ENCODE measurements around the gene C3orf62. TPM values are rescaled to one million over a fixed set of nuclear protein-coding genes. Genes with fewer than 3 reads are reported as not detected.
A peak's percentile ranks its signal among the peaks of the same experiment; 100 is the strongest.
"Not testable (repeated sequence)": the region's sequence is repeated elsewhere in the genome, so short reads cannot be mapped to it uniquely, and the experiment has no call there.

The C3orf62 gene
- total and polyA plus RNA-seq, 5 experiments from 2014 or later: 0.73 to 12.1 (median 1.4) TPM

DNA sequence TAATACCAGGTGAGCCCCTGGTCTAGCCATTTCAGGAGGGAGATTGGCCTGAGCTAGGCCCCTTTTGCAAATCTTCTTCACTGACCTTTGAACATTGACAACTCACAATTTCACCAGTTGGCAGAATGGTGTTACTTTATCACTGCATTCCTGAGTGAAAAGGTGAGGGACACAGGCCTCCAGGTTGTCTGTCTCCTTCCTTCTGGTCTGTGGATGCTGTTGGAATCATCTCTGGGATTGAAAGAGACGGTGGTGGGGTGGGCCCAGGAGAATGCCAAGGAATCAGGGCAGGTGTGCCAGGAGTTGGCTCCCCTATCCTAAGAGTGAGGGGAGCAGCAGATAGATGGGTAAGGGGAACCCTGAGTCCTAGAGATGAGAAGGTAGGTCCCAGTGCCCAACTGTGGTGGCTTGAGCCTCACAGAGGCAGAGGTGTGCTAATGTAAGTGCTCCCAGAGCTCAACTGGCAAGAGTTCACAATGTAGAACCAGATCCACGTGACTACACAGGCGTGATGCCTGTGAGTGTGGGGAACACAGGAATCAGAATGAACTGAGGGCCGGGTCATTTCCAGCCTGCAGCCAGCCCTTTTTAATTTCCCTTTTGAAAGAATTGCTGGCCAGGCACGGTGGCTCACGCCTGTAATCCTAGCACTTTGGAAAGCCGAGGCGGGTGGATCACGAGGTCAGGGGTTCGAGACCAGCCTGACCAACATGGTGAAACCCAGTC is 11.2 kb downstream of the C3orf62 start:
- H3K27me3 Mint-ChIP-seq: no peaks in the 10 kb centered on the region
- POLR2A ChIA-PET: interaction anchor here (0.6 kb wide), 1 partner anchor 9 kb away, joined by 4 read pairs; no protein-coding TSS in a partner anchor
- no peaks in the 10 kb centered on the region for H3K9me3 Mint-ChIP-seq
- DNase-seq (no peak), ATAC-seq (no peak)
- H3K36me3 Mint-ChIP-seq: peaks cover 0 to 9% (median 6%) of the 10 kb centered on the region in 3 donors
- peak overlapping the region in 1 of 10 donors; percentile 28 for H3K4me3 Mint-ChIP-seq
- peak overlapping the region in 1 of 10 donors; percentile 56 for H3K27ac Mint-ChIP-seq
- H3K4me1 Mint-ChIP-seq: no peaks in the 10 kb centered on the region

- ATAC-seq (no peak), DNase-seq (no peak)
- no peaks in the 10 kb centered on the region for H3K27me3 Mint-ChIP-seq
- H3K36me3 Mint-ChIP-seq: no peaks in the 10 kb centered on the region
- no peaks in the 10 kb centered on the region for H3K4me1 Mint-ChIP-seq
- no peak overlapping the region for H3K4me3 Mint-ChIP-seq
- H3K9me3 Mint-ChIP-seq: no peaks in the 10 kb centered on the region
- POLR2A ChIA-PET: no interaction called here
- no peak overlapping the region for H3K27ac Mint-ChIP-seq
Observed at GRCh38 chr3:49263159-49263889, 13.7 kb downstream of the C3orf62 start.

- no peaks in the 10 kb centered on the region for H3K4me1 Mint-ChIP-seq
- ATAC-seq (no peak), DNase-seq (no peak)
- peak overlapping the region in 1 of 10 donors; percentile 31 for H3K27ac Mint-ChIP-seq
- POLR2A ChIA-PET: no interaction called here
- no peak overlapping the region for H3K4me3 Mint-ChIP-seq
- H3K27me3 Mint-ChIP-seq: no peaks in the 10 kb centered on the region
- no peaks in the 10 kb centered on the region for H3K9me3 Mint-ChIP-seq
- H3K36me3 Mint-ChIP-seq: no peaks in the 10 kb centered on the region
Observed at GRCh38 chr3:49260806-49261324, 16.2 kb downstream of the C3orf62 start.

GRCh38 chr3:49257187-49257586 is 19.8 kb downstream of the C3orf62 start:
- Mint-ChIP-seq H3K4me3 (no peak overlapping the region), H3K9me3 (no peaks in the 10 kb centered on the region), H3K36me3 (no peaks in the 10 kb centered on the region), H3K4me1 (no peaks in the 10 kb centered on the region), H3K27me3 (peaks cover 0 to 4% (median 0%) of the 10 kb centered on the region in 5 donors), H3K27ac (no peak overlapping the region)
- ATAC-seq (no peak), DNase-seq (no peak)
- POLR2A ChIA-PET: no interaction called here

DNA sequence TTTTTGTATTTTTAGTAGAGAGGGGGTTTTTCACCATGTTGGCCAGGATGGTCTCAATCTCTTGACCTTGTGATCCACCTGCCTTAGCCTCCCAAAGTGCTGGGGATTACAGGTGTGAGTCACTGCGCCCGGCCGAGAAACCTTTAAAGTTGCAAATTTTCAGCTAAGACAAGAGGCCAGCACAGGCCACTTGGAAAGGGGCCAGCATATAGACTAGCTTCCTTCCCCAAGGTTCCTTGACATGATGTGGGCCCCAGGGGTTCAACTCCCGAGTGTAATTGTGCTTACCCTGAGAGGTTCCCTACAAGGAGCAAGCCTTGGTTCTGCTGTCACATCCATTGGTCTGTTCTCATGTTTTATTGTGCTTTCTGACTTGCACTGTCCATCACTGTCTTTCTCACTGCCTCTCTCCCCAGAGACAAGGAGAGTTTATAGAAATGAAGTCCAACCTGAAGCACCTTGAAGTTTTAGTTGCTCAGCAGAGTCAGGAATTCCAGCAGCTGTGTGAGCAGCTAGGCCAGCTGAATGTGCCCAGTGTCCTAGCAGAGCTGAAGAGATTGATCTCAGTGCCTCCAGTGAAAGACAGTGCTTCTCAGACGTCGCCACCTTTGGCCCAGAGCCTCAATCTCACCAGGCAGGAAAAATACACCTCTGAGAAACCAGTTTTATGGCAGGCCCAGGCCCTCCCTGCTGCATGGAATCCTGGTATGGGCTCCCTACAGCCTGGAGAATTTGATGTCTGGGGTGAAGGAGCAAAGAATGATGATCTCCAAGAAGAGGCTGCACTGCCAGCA is 21.1 kb downstream of the C3orf62 start:
- H3K27ac Mint-ChIP-seq: no peak overlapping the region

DNA sequence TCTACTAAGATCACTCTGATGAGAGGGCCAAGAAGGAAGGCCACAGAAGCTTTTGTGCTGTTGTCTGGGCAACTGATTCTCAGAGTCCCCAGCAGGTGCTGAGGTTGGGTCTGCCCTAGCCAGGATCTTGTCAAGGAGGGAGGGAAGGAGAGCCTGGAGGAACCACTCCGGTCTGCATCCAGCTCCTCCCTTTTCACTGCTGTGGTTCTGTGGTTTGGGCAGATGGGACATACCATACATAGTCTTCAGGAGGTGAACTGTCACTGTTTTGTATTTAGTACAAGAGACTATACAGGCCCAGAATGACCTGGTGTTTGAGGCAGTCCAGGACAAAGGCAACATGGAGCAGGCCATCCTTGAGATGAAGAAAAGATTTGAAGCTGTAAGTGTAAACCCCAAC is 21.9 kb downstream of the C3orf62 start:
- POLR2A ChIA-PET: no interaction called here
- no peaks in the 10 kb centered on the region for H3K36me3 Mint-ChIP-seq
- no peak for ATAC-seq

More for the DNA sequence above, 21.1 kb downstream of the C3orf62 start:
- no peak for DNase-seq
- peaks cover 0 to 4% (median 0%) of the 10 kb centered on the region in 5 donors for H3K27me3 Mint-ChIP-seq
- no peaks in the 10 kb centered on the region for H3K9me3 Mint-ChIP-seq
- POLR2A ChIA-PET: no interaction called here
- H3K4me1 Mint-ChIP-seq: no peaks in the 10 kb centered on the region
- no peak for ATAC-seq
- H3K4me3 Mint-ChIP-seq: no peak overlapping the region
- no peaks in the 10 kb centered on the region for H3K36me3 Mint-ChIP-seq

GRCh38 chr3:49253512-49253911 is 23.5 kb downstream of the C3orf62 start:
- Mint-ChIP-seq H3K27ac (no peak overlapping the region), H3K9me3 (no peaks in the 10 kb centered on the region), H3K27me3 (peaks cover 0 to 4% (median 0%) of the 10 kb centered on the region in 5 donors), H3K4me1 (peaks cover 0 to 3% (median 0%) of the 10 kb centered on the region in 4 donors), H3K4me3 (no peak overlapping the region), H3K36me3 (no peaks in the 10 kb centered on the region)
- DNase-seq (no peak), ATAC-seq (no peak)
- POLR2A ChIA-PET: no interaction called here

More for the DNA sequence above, 21.9 kb downstream of the C3orf62 start:
- no peak for DNase-seq
- Mint-ChIP-seq H3K4me1 (no peaks in the 10 kb centered on the region), H3K4me3 (no peak overlapping the region), H3K27me3 (peaks cover 0 to 4% (median 0%) of the 10 kb centered on the region in 5 donors), H3K27ac (no peak overlapping the region), H3K9me3 (no peaks in the 10 kb centered on the region)

- DNase-seq (no peak), ATAC-seq (no peak)
- Mint-ChIP-seq H3K9me3 (no peaks in the 10 kb centered on the region), H3K36me3 (no peaks in the 10 kb centered on the region), H3K4me3 (no peak overlapping the region), H3K27me3 (peaks cover 0 to 2% (median 0%) of the 10 kb centered on the region in 5 donors), H3K27ac (peak overlapping the region in 1 of 10 donors; percentile 24), H3K4me1 (peaks cover 0 to 3% (median 0%) of the 10 kb centered on the region in 4 donors)
- POLR2A ChIA-PET: no interaction called here
Observed at GRCh38 chr3:49248840-49249227, 28.2 kb downstream of the C3orf62 start.

GRCh38 chr3:49244581-49245205 is 32.3 kb downstream of the C3orf62 start:
- peaks cover 0 to 4% (median 4%) of the 10 kb centered on the region in 5 donors for H3K27me3 Mint-ChIP-seq
- ATAC-seq (no peak), DNase-seq (no peak)
- peaks cover 0 to 1% (median 0%) of the 10 kb centered on the region in 9 donors for H3K9me3 Mint-ChIP-seq
- POLR2A ChIA-PET: interaction anchor here (1.0 kb wide), 1 partner anchor 74 kb away, joined by 3 read pairs; the partner anchor contains the start of gene KLHDC8B
- H3K27ac Mint-ChIP-seq: no peak overlapping the region
- H3K4me3 Mint-ChIP-seq: no peak overlapping the region
- no peaks in the 10 kb centered on the region for H3K36me3 Mint-ChIP-seq
- H3K4me1 Mint-ChIP-seq: peaks cover 0 to 3% (median 0%) of the 10 kb centered on the region in 4 donors

- ATAC-seq, POLR2A ChIA-PET, H3K4me3 Mint-ChIP-seq, DNase-seq, H3K4me1 Mint-ChIP-seq, H3K36me3 Mint-ChIP-seq, H3K27ac Mint-ChIP-seq, H3K27me3 Mint-ChIP-seq: not testable (repeated sequence)
- H3K9me3 Mint-ChIP-seq: peaks cover 0 to 13% (median 0%) of the 10 kb centered on the region in 9 donors
Observed at GRCh38 chr3:49240091-49240490, 36.9 kb downstream of the C3orf62 start.

GRCh38 chr3:49238274-49239127 is 38.5 kb downstream of the C3orf62 start:
- DNase-seq (no peak), ATAC-seq (no peak)
- Mint-ChIP-seq H3K27me3 (peaks cover 0 to 7% (median 4%) of the 10 kb centered on the region in 5 donors), H3K27ac (peak overlapping the region in 1 of 10 donors; percentile 17), H3K4me1 (peaks cover 0 to 7% (median 0%) of the 10 kb centered on the region in 4 donors), H3K4me3 (no peak overlapping the region), H3K36me3 (peaks cover 3 to 8% (median 6%) of the 10 kb centered on the region in 3 donors), H3K9me3 (peaks cover 0 to 28% (median 4%) of the 10 kb centered on the region in 9 donors)
- POLR2A ChIA-PET: no interaction called here
